NB4 (cell line): ENCODE data around the gene SCGB3A1.

Experiments used
- DNase-seq: peaks from one replicate; pipeline ENCODE4 v3.0.0; 2010; ENCODE audit warnings: low read depth
- H3K4me3 ChIP-seq: one replicate; pipeline ENCODE4 v1.5.1; 2011; ENCODE audit warnings: mild to moderate bottlenecking, low read depth, low read length, moderate library complexity
- MYC ChIP-seq: IDR thresholded peaks from 2 replicates; pipeline ENCODE4 v1.6.1; 2011; ENCODE audit warnings: low read depth, low read length
- POLR2A ChIP-seq: IDR thresholded peaks from 2 replicates; pipeline ENCODE4 v1.6.1; 2011; ENCODE audit warnings: mild to moderate bottlenecking; ENCODE audit not compliant: insufficient read length; ENCODE audit errors: extremely low read depth
- TF ChIP-seq, protein P1 (sequence below): IDR thresholded peaks from 2 replicates; pipeline ENCODE4 v1.6.1; 2011; ENCODE audit warnings: low read depth, low read length
- TF ChIP-seq, protein P2 (sequence below): IDR thresholded peaks from one replicate; pipeline ENCODE4 v1.5.1; 2012; ENCODE audit warnings: low read depth, low read length

The SCGB3A1 gene

DNA sequence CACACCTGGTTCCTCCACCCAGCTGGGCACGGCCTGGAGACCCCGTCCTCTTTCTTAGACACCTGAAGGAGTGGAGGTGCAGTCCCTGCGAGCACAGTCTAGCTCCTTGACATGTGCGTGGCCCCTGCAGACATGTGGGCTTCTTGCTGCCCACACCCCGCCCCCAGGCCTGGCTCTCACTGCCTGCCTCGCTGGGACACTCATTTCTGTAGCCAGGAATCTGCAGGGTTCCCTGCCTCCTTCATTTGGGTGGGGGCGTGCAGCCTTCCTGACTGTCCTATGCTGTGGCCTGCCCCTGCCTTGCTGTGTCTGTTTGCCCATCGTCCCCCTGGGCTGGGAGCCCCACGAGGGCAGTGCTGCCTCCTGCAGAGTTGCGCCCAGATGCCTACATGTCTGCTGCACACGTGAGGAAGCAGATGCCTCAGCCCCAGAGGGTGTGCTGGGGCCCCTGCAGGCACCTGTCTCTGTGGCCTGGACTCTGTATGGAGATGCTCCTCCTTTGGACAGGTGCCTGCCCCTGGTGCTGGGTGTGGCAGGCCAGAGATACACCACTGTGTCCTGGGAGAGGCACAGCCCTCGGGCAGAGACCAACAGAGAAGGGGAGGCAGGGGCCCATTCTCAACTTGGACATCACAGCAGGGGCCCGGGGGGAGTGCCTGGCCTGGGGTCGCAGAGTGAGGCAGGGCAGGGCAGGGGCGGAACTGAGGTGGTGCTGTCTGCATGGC, 35.5 kb upstream of the SCGB3A1 start:
- TF ChIP-seq, protein P1, sequence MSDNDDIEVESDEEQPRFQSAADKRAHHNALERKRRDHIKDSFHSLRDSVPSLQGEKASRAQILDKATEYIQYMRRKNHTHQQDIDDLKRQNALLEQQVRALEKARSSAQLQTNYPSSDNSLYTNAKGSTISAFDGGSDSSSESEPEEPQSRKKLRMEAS = no peak
- TF ChIP-seq POLR2A (no peak), MYC (no peak)
- DNase-seq = no peak
- H3K4me3 ChIP-seq = no peak overlapping the region

DNA sequence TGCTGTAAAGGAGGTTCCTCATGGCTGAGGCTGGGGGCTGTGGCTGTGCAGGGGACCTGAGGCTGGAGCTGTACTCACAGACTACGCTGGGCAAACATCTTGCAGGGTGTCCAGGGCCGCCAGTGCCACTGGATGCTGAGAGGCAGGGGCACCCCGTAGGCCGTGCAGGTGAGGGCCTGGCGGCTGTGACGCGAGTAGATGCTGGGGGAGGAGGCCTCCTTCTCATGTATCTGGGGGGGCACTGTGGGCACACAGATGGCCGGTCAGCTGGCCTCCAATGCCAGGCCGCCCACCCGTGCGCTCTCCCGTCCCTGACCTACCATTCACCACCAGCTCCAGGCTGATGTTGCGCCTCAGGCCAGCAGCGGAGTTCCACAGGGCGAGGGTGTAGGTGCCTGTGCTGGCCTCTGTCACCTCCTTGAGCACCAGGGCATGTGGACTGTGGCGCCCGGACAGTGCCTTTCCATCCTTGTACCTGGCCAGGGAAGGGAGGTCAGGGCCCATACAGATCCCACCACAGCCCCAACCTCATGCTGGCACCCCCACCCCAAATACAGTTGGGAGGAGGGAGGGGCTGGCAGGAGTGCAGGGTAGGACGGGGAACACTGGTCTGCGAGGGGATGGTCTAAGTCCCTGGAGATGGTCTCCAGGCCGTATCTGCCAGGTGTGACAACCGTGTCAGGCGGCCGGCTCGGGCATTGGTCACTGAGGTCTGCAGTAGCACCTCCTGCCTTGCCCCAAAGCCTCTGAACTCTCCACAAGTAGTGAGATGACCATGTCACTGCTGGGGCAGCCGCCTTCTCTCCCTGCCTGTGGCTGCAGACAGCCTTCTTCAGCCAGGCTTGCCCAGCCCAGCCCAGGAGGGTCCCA, 34.7 kb upstream of the SCGB3A1 start:
- TF ChIP-seq MYC = no peak
- TF ChIP-seq, protein P1 = no peak
- no peak for TF ChIP-seq POLR2A
- TF ChIP-seq, protein P2, sequence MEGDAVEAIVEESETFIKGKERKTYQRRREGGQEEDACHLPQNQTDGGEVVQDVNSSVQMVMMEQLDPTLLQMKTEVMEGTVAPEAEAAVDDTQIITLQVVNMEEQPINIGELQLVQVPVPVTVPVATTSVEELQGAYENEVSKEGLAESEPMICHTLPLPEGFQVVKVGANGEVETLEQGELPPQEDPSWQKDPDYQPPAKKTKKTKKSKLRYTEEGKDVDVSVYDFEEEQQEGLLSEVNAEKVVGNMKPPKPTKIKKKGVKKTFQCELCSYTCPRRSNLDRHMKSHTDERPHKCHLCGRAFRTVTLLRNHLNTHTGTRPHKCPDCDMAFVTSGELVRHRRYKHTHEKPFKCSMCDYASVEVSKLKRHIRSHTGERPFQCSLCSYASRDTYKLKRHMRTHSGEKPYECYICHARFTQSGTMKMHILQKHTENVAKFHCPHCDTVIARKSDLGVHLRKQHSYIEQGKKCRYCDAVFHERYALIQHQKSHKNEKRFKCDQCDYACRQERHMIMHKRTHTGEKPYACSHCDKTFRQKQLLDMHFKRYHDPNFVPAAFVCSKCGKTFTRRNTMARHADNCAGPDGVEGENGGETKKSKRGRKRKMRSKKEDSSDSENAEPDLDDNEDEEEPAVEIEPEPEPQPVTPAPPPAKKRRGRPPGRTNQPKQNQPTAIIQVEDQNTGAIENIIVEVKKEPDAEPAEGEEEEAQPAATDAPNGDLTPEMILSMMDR = no peak
- no peak overlapping the region for H3K4me3 ChIP-seq
- DNase-seq = no peak

DNA sequence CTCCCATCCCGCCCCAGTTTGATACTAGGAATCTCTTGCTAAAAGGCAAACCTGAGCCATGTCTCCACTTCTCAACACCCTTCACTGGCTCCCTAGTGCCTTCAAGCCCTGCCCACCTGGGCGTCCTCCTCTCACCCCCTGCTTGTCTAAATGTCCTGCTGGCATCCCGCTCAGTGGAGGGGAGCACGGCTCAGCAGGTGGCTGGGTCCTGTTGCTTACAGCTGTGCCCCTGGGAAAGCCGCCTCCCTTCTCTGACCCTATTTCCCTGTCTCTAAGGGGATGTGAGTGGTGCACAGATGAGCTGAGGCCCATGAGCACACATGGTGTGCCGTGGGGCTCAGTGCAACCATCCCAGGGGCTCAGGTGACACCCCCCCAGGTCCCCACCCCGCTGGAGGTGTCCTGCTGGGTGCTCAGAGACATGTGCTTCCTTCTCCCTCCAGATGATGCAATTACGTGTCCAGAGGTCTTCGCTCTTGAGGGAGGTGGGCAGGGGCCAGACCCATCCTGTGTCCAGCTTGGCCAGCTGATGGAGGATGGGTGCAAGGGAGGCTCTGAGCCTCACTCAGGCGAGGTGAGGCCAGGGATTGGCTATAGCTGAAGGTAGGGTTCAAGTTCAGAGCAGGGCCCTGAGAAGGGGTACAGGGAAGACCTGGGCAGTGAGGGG, 34.0 kb upstream of the SCGB3A1 start:
- TF ChIP-seq, protein P1 = no peak
- no peak for TF ChIP-seq POLR2A
- TF ChIP-seq, protein P2 = no peak
- no peak for TF ChIP-seq MYC
- H3K4me3 ChIP-seq = no peak overlapping the region
- no peak for DNase-seq

DNA sequence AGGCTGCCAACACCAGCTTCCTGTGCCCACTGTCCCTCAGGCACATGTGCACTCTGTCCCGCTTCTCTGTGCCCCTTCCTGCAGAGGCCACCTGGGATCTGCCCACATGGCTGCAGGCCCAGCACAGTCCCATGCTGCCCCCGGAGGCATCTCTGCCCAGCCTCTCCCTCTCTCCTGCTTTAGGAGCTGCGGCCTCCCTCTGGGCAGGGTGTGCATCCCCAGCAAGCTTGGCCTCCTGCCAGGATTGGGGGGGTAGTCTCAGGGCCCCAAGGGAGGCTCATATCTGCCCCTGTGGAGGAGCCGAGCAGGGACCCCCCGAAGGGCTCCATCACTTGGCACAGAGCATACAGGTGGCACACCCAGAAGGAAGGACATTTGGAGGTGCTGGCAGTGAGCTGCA, 33.3 kb upstream of the SCGB3A1 start:
- DNase-seq = no peak
- no peak overlapping the region for H3K4me3 ChIP-seq
- TF ChIP-seq, protein P2 = no peak
- TF ChIP-seq, protein P1 = no peak
- TF ChIP-seq MYC (no peak), POLR2A (no peak)

DNA sequence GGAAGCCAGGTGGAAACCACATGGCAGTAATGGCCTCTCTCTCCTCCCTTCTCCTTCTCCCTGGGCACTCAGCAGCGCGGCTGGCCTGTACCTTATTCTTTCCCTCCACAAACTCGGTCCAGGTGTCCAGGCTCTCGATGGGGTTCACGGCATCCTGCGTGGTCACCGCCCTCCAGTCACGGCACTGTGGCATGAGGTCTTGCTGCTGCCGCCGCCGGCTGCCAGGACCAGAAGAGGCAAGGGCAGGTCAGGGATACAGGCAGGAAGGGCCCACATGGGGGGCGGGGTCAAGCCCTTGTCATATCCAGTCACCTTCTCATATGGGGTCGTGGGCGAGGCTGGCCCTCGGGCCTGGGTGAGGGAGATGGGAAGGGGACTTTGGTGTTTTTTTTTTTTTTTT, 32.5 kb upstream of the SCGB3A1 start:
- no peak for DNase-seq
- H3K4me3 ChIP-seq = no peak overlapping the region
- TF ChIP-seq POLR2A = no peak
- no peak for TF ChIP-seq MYC
- TF ChIP-seq, protein P2 = no peak
- TF ChIP-seq, protein P1 = no peak

DNA sequence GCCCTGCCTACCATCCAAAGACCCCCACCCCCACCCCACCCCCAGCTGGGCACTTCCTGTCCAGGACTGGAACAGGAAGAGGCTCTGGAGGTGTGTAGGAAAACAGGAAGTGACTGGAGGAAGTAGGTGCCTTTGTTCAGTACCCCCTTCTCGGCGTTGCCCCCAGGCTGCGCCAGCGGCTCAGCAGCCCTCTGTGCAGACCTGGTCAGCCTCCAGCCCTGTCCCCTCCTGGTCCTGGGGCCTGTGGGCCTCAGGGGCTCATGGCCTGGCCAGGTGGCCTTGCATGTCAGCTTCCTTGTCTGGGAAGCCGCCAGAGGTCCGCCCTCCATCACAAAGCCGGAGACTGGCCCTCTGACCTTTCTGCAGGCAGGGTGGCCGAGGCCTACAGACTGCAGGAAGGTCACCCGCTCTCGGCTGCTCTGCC, 32.1 kb upstream of the SCGB3A1 start:
- TF ChIP-seq POLR2A (no peak), MYC (no peak)
- TF ChIP-seq, protein P1 = no peak
- TF ChIP-seq, protein P2 = no peak
- H3K4me3 ChIP-seq = no peak overlapping the region
- peak; percentile 36 for DNase-seq
